ENCODE results near the gene BRAF.

The BRAF gene

GRCh38 chr7:140923358-140924006, 1.2 kb downstream of the BRAF start:
- TF ChIP-seq TCF12 (IDR thresholded peaks at IDR 0.05; ENCODE audit: low read depth) (no peak), RAD21 (IDR thresholded peaks at IDR 0.05; ENCODE audit: low read depth) (no peak), CEBPB (IDR thresholded peaks at IDR 0.05) (no peak), CREB1 (IDR thresholded peaks at IDR 0.05; ENCODE audit: low read depth) (no peak), ZBTB7A (IDR thresholded peaks at IDR 0.05; ENCODE audit: low read depth) (no peak), TEAD4 (IDR thresholded peaks at IDR 0.05) (no peak), YY1 (IDR thresholded peaks at IDR 0.05; ENCODE audit: low read depth) (no peak), FOXM1 (IDR thresholded peaks at IDR 0.05; ENCODE audit: borderline replicate concordance, low read depth) (no peak), MAX (IDR thresholded peaks at IDR 0.05) (no peak), EGR1 (IDR thresholded peaks at IDR 0.05) (no peak), TAF1 (IDR thresholded peaks at IDR 0.05; ENCODE audit: low read depth) (no peak), EP300 (IDR thresholded peaks at IDR 0.05; ENCODE audit: borderline replicate concordance) (no peak), REST (IDR thresholded peaks at IDR 0.05; ENCODE audit: low read depth) (no peak), USF1 (IDR thresholded peaks at IDR 0.05) (no peak), NFIC (IDR thresholded peaks at IDR 0.05) (no peak)

- TF ChIP-seq CEBPB (IDR thresholded peaks at IDR 0.05) (no peak), EP300 (IDR thresholded peaks at IDR 0.05; ENCODE audit: borderline replicate concordance) (no peak), EGR1 (IDR thresholded peaks at IDR 0.05) (no peak), NFIC (IDR thresholded peaks at IDR 0.05) (no peak), REST (IDR thresholded peaks at IDR 0.05; ENCODE audit: low read depth) (no peak), RAD21 (IDR thresholded peaks at IDR 0.05; ENCODE audit: low read depth) (no peak), TEAD4 (IDR thresholded peaks at IDR 0.05) (no peak), TAF1 (IDR thresholded peaks at IDR 0.05; ENCODE audit: low read depth) (no peak), CREB1 (IDR thresholded peaks at IDR 0.05; ENCODE audit: low read depth) (no peak), USF1 (IDR thresholded peaks at IDR 0.05) (no peak)
These were observed 1.9 kb downstream of the BRAF start for GRCh38 chr7:140922741-140923345.

GRCh38 chr7:140920745-140921144, 4.0 kb downstream of the BRAF start:
- TF ChIP-seq NFIC (IDR thresholded peaks at IDR 0.05) (no peak), RAD21 (IDR thresholded peaks at IDR 0.05; ENCODE audit: low read depth) (no peak), MAX (IDR thresholded peaks at IDR 0.05) (no peak), TAF1 (IDR thresholded peaks at IDR 0.05; ENCODE audit: low read depth) (no peak), TCF12 (IDR thresholded peaks at IDR 0.05; ENCODE audit: low read depth) (no peak), EP300 (IDR thresholded peaks at IDR 0.05; ENCODE audit: borderline replicate concordance) (no peak), ZBTB7A (IDR thresholded peaks at IDR 0.05; ENCODE audit: low read depth) (no peak)

GRCh38 chr7:140918236-140918635, 6.5 kb downstream of the BRAF start:
- TF ChIP-seq CREB1 (IDR thresholded peaks at IDR 0.05; ENCODE audit: low read depth) (no peak), REST (IDR thresholded peaks at IDR 0.05; ENCODE audit: low read depth) (no peak), MAX (IDR thresholded peaks at IDR 0.05) (no peak), EP300 (IDR thresholded peaks at IDR 0.05; ENCODE audit: borderline replicate concordance) (no peak), TCF12 (IDR thresholded peaks at IDR 0.05; ENCODE audit: low read depth) (no peak), ZBTB7A (IDR thresholded peaks at IDR 0.05; ENCODE audit: low read depth) (no peak)

Data from Ishikawa (cell line).